Left ventricle myocardium inferior (tissue), 1 donor: ENCODE results near the gene SPTLC3. TPM values are rescaled to one million over a fixed set of nuclear protein-coding genes. Genes with fewer than 3 reads are reported as not detected.

ENCODE experiments used
- DNase-seq: peaks from one replicate; pipeline ENCODE4 v3.0.0-alpha.2; 2020
- H3K27ac ChIP-seq: fragments of 200-600 bp; replicated peaks from 2 replicates; pipeline ENCODE4 v1.8.0; 2021
- H3K27me3 ChIP-seq: fragments of 200-600 bp; 2 replicates; pipeline ENCODE4 v1.8.0; 2021; ENCODE audit warnings: low read depth
- H3K36me3 ChIP-seq: fragments of 200-600 bp; 2 replicates; pipeline ENCODE4 v1.8.0; 2021
- H3K4me1 ChIP-seq: fragments of 200-600 bp; 2 replicates; pipeline ENCODE4 v1.8.0; 2021
- H3K4me3 ChIP-seq: fragments of 200-600 bp; 2 replicates; pipeline ENCODE4 v1.8.0; 2021; ENCODE audit warnings: mild to moderate bottlenecking, moderate library complexity
- H3K9me3 ChIP-seq: fragments of 200-600 bp; replicated peaks from 2 replicates; pipeline ENCODE4 v1.8.0; 2021
- CTCF ChIP-seq: fragments of 200-600 bp; IDR thresholded peaks from 2 replicates; pipeline ENCODE4 v1.8.0; 2021; ENCODE audit warnings: antibody characterized with exemption, mild to moderate bottlenecking, borderline replicate concordance
- intact Hi-C: fragments of 100-400 bp; cut with micrococcal nuclease; formaldehyde crosslinking; loops from one replicate; pipeline ENCODE4 v1.11.0; 2022
- total RNA-seq: library from RNA; stranded (reverse); fragmentation: NEBNext Ultra II Directional; extraction: Animal tissue kit (Norgen Biotek cat#: 25700); gene quantifications from one replicate; pipeline ENCODE4 v1.2.1, GENCODE V29; 2021
- donor health status: DM: no; HTN: yes; CAD: no; lungs with severe emphysema.

Gene SPTLC3
- total RNA-seq, 1 donor from 2014 or later, result 9.0 TPM

- no peak overlapping the region for H3K4me3 ChIP-seq
- no peak overlapping the region for H3K27ac ChIP-seq
- intact Hi-C loops, result no loop called here
- H3K9me3 ChIP-seq, result no peaks in the 10 kb centered on the region
- no peak for TF ChIP-seq CTCF
- H3K36me3 ChIP-seq, result peaks cover 40% of the 10 kb centered on the region
- peaks cover 13% of the 10 kb centered on the region for H3K4me1 ChIP-seq
- H3K27me3 ChIP-seq, result no peaks in the 10 kb centered on the region
- DNase-seq, result no peak
Measured at GRCh38 chr20:13158369-13158768, 149.6 kb downstream of the SPTLC3 start.

GRCh38 chr20:13159889-13160288 lies 151.1 kb downstream of the SPTLC3 start:
- no peak for DNase-seq
- intact Hi-C loops, result no loop called here
- Histone ChIP-seq H3K9me3 (no peaks in the 10 kb centered on the region), H3K36me3 (peaks cover 29% of the 10 kb centered on the region), H3K4me1 (peaks cover 13% of the 10 kb centered on the region), H3K4me3 (no peak overlapping the region), H3K27ac (no peak overlapping the region), H3K27me3 (no peaks in the 10 kb centered on the region)
- no peak for TF ChIP-seq CTCF

- DNase-seq, result no peak
- peaks cover 11% of the 10 kb centered on the region for H3K9me3 ChIP-seq
- TF ChIP-seq CTCF, result no peak
- H3K27me3 ChIP-seq, result no peaks in the 10 kb centered on the region
- intact Hi-C loops, result no loop called here
- no peak overlapping the region for H3K4me3 ChIP-seq
- no peak overlapping the region for H3K27ac ChIP-seq
- H3K36me3 ChIP-seq, result peaks cover 22% of the 10 kb centered on the region
- H3K4me1 ChIP-seq, result no peaks in the 10 kb centered on the region
Measured at GRCh38 chr20:13165203-13165602, 156.4 kb downstream of the SPTLC3 start.

GRCh38 chr20:13166011-13166410 lies 157.2 kb downstream of the SPTLC3 start:
- H3K9me3 ChIP-seq, result peaks cover 11% of the 10 kb centered on the region
- H3K27me3 ChIP-seq, result no peaks in the 10 kb centered on the region
- intact Hi-C loops, result no loop called here
- TF ChIP-seq CTCF, result no peak
- DNase-seq, result no peak
- no peaks in the 10 kb centered on the region for H3K4me1 ChIP-seq
- H3K36me3 ChIP-seq, result peaks cover 14% of the 10 kb centered on the region
- no peak overlapping the region for H3K27ac ChIP-seq
- H3K4me3 ChIP-seq, result no peak overlapping the region

- Histone ChIP-seq H3K36me3 (peaks cover 13% of the 10 kb centered on the region), H3K27me3 (no peaks in the 10 kb centered on the region), H3K9me3 (peaks cover 11% of the 10 kb centered on the region), H3K27ac (no peak overlapping the region), H3K4me1 (no peaks in the 10 kb centered on the region), H3K4me3 (no peak overlapping the region)
- no peak for TF ChIP-seq CTCF
- intact Hi-C loops, result no loop called here
- DNase-seq, result no peak
Measured at GRCh38 chr20:13166437-13166836, 157.7 kb downstream of the SPTLC3 start.

- no peaks in the 10 kb centered on the region for H3K4me1 ChIP-seq
- H3K27me3 ChIP-seq, result no peaks in the 10 kb centered on the region
- peaks cover 11% of the 10 kb centered on the region for H3K9me3 ChIP-seq
- no peak overlapping the region for H3K27ac ChIP-seq
- H3K36me3 ChIP-seq, result no peaks in the 10 kb centered on the region
- H3K4me3 ChIP-seq, result no peak overlapping the region
- intact Hi-C loops, result no loop called here
- TF ChIP-seq CTCF, result no peak
- no peak for DNase-seq
Measured at GRCh38 chr20:13169086-13169485, 160.3 kb downstream of the SPTLC3 start.
